ENCODE data around the gene PLEKHA7. TPM values are rescaled to one million over a fixed set of nuclear protein-coding genes. Genes with fewer than 3 reads are reported as not detected.
"Not testable (repeated sequence)": the region's sequence is repeated elsewhere in the genome, so short reads cannot be mapped to it uniquely, and the experiment has no call there.

The PLEKHA7 gene
- total and polyA plus RNA-seq, 4 donors, result 10.1 to 21.8 (median 13.4) TPM

DNA sequence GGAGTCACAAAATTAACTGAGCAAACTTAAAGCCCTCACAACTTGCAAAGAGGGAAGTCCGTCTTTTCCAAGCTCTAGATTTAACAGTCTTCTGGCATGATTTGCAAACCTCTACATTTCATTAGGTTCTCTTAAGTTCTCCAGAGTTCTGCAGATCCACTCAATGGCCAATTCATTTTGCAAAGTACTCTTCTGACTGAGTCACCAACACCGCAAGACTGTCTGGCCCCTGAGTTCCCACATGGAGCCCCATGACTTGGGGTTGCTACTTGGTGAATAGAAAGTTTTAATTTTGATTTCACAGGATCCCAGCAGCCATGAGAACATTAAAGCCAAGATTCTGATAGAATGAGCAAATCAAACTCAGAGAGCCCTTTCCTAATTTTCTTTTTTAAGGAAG, 134.5 kb downstream of the PLEKHA7 start:
- H3K9me3 ChIP-seq (ENCODE audit: control insufficient read depth, insufficient read depth, low read length), result no peaks in the 10 kb centered on the region
- no peaks in the 10 kb centered on the region for H3K27me3 ChIP-seq (ENCODE audit: control insufficient read depth, insufficient read depth, low read length)
- no peak for DNase-seq (ENCODE audit: low read depth in 4 of 6, low spot score in 6 of 6)
- H3K4me3 ChIP-seq (ENCODE audit: low read depth, low read length), result no peak overlapping the region
- peaks cover 7% of the 10 kb centered on the region for H3K4me1 ChIP-seq (ENCODE audit: control insufficient read depth, insufficient read depth, low read length)
- H3K27ac ChIP-seq (ENCODE audit: low read depth, low read length), result no peak overlapping the region
- 88% methylated on average over 1 of the region's 2 CpGs for WGBS (ENCODE audit: insufficient coverage)
- no peaks in the 10 kb centered on the region for H3K36me3 ChIP-seq (ENCODE audit: control insufficient read depth, insufficient read depth, low read length)

DNA sequence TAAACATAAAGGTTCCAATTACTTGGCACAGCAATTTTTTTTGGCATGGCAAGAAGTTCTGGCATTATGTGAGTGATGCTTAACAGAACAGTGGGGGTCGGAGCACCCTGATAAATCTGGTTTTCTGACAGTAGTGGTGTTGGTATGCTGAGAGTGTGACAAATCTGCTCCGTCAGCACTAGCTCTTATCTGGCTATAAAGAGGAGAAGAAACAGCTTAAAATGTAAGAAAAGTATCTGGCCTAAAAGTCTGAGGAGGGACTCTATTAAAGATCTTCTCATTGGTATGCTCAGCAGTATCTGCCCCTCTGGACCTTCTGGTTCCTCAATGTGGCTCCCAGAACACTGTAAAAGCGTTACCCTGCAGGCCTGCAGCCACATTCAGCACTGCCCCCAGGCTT, 137.4 kb downstream of the PLEKHA7 start:
- Histone ChIP-seq H3K4me1 (ENCODE audit: control insufficient read depth, insufficient read depth, low read length) (peaks cover 7% of the 10 kb centered on the region), H3K27me3 (ENCODE audit: control insufficient read depth, insufficient read depth, low read length) (no peaks in the 10 kb centered on the region), H3K36me3 (ENCODE audit: control insufficient read depth, insufficient read depth, low read length) (no peaks in the 10 kb centered on the region), H3K27ac (ENCODE audit: low read depth, low read length) (no peak overlapping the region), H3K4me3 (ENCODE audit: low read depth, low read length) (no peak overlapping the region), H3K9me3 (ENCODE audit: control insufficient read depth, insufficient read depth, low read length) (no peaks in the 10 kb centered on the region)
- no peak for DNase-seq (ENCODE audit: low read depth in 4 of 6, low spot score in 6 of 6)
- WGBS (ENCODE audit: insufficient coverage), result 61% methylated on average over 2 of the region's 3 CpGs

DNA sequence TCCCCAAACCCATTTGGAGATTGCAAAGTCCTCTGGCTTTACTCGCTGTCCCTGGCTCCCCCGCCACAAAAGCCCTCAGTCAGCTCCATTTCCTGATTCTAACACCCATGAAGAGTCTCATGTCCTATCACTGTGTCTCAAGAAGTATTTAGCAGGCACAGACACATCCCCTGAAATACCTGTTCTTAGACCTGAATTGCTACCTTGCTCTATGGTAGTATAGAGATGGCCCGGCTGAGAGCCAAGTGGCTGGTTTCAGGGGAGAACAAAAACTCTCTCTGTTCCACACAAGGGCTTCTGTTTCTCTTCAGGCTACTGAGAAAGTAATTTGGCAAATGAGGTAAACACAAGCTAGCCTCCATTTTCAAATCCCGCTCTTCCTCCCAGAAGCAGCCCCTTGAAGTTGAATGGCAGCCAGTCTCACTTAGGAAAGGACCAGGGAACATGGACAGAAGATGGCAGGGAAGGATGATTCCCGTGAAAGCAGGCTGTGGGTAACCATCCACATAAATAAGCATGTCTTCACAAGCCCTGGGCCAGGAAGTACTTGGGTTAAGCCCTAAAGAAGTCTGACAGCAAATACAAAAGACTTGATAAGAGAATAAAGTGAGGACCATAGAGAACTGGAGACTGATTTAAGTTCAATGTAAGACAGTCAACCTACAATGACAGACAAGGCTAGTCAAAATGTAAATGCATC, 138.0 kb downstream of the PLEKHA7 start:
- H3K4me1 ChIP-seq (ENCODE audit: control insufficient read depth, insufficient read depth, low read length), result peaks cover 4% of the 10 kb centered on the region
- no peaks in the 10 kb centered on the region for H3K27me3 ChIP-seq (ENCODE audit: control insufficient read depth, insufficient read depth, low read length)
- H3K36me3 ChIP-seq (ENCODE audit: control insufficient read depth, insufficient read depth, low read length), result no peaks in the 10 kb centered on the region
- H3K9me3 ChIP-seq (ENCODE audit: control insufficient read depth, insufficient read depth, low read length), result no peaks in the 10 kb centered on the region
- 85% methylated on average over 2 of the region's 5 CpGs for WGBS (ENCODE audit: insufficient coverage)
- H3K4me3 ChIP-seq (ENCODE audit: low read depth, low read length), result no peak overlapping the region
- DNase-seq (ENCODE audit: low read depth in 4 of 6, low spot score in 6 of 6), result no peak
- H3K27ac ChIP-seq (ENCODE audit: low read depth, low read length), result no peak overlapping the region

DNA sequence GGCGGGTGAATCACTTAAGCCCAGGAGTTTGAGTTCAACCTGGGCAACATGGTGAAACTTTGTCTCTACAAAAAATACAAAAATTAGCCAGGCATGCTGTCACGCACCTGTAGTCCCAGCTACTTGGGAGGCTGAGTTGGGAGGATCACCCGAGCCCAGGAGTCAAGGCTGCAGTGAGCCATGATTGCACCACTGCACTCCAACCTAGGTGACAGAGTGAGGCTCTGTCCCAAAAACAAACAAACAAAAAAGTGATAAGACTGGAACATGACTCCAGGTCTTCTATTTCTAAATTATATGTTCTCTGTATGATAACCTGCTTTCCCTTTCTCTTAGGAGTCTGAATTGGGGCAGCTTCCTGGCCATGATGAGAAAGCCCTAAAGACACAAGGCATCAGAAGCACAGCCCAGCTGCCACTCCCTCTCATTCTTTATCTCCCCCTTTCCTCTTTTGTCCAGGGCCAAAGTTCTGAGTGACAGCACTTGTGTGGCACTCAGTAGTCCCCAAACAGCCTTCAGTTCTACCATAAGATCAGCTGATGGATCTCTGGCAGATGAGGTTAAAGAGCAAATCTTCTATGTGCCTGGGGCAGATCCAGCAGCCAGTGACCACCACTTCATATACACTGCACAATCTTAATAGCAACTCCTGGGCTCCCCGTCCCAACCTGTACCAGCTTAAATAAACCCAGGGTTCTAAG, 139.8 kb downstream of the PLEKHA7 start:
- DNase-seq (ENCODE audit: low read depth in 4 of 6, low spot score in 6 of 6), result no peak
- no peak overlapping the region for H3K27ac ChIP-seq (ENCODE audit: low read depth, low read length)
- peaks cover 4% of the 10 kb centered on the region for H3K36me3 ChIP-seq (ENCODE audit: control insufficient read depth, insufficient read depth, low read length)
- no peaks in the 10 kb centered on the region for H3K9me3 ChIP-seq (ENCODE audit: control insufficient read depth, insufficient read depth, low read length)
- no CpG with 5 or more reads among the region's 4 CpGs for WGBS (ENCODE audit: insufficient coverage)
- peaks cover 2% of the 10 kb centered on the region for H3K4me1 ChIP-seq (ENCODE audit: control insufficient read depth, insufficient read depth, low read length)
- H3K27me3 ChIP-seq (ENCODE audit: control insufficient read depth, insufficient read depth, low read length), result no peaks in the 10 kb centered on the region
- H3K4me3 ChIP-seq (ENCODE audit: low read depth, low read length), result no peak overlapping the region

DNA sequence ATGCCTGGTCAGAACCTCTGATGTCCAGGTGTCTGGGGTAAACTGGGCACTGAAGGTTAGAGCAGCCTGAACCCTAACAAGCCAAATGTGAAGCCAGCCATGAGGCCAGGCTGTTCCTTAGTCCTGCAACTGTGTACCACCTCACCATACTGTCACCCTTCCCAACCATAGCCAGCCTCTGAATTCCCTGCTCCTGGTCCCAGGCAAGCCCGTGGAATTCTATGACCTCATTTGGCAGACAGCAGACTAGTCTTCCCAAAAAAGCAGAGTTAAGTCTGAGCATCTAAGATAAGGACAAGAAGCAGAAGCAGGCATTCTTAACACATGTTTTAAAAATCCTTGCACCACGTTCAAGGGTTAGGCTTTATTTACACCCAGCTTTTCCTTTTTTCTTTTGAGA, 140.9 kb downstream of the PLEKHA7 start:
- Histone ChIP-seq H3K4me3 (ENCODE audit: low read depth, low read length) (no peak overlapping the region), H3K36me3 (ENCODE audit: control insufficient read depth, insufficient read depth, low read length) (peaks cover 4% of the 10 kb centered on the region), H3K9me3 (ENCODE audit: control insufficient read depth, insufficient read depth, low read length) (no peaks in the 10 kb centered on the region), H3K4me1 (ENCODE audit: control insufficient read depth, insufficient read depth, low read length) (no peaks in the 10 kb centered on the region), H3K27ac (ENCODE audit: low read depth, low read length) (no peak overlapping the region), H3K27me3 (ENCODE audit: control insufficient read depth, insufficient read depth, low read length) (no peaks in the 10 kb centered on the region)
- 86% methylated on average over 1 of the region's 2 CpGs for WGBS (ENCODE audit: insufficient coverage)
- DNase-seq (ENCODE audit: low read depth in 4 of 6, low spot score in 6 of 6), result no peak

DNA sequence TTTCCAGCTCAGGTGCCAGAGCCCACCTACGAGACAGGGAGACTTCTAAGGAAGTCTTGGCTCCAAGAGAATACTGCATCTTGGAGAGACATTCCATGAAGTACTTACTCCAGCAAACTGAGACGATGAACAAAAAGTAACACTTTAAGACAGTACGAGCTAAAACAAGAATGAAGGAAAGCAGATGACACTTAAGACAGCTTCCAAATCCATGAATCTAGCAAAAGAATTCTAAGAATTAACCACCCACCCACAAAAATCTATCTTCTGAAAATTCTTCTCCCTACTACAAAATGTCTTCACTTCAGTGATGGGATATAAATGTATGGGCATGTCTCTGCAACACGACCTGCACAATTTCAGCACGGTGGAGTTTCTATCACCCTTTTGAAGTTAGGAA, 142.8 kb downstream of the PLEKHA7 start:
- no peaks in the 10 kb centered on the region for H3K9me3 ChIP-seq (ENCODE audit: control insufficient read depth, insufficient read depth, low read length)
- DNase-seq (ENCODE audit: low read depth in 4 of 6, low spot score in 6 of 6), result no peak
- no peak overlapping the region for H3K4me3 ChIP-seq (ENCODE audit: low read depth, low read length)
- H3K36me3 ChIP-seq (ENCODE audit: control insufficient read depth, insufficient read depth, low read length), result peaks cover 4% of the 10 kb centered on the region
- no peak overlapping the region for H3K27ac ChIP-seq (ENCODE audit: low read depth, low read length)
- 100% methylated on average over 1 of the region's 5 CpGs for WGBS (ENCODE audit: insufficient coverage)
- H3K27me3 ChIP-seq (ENCODE audit: control insufficient read depth, insufficient read depth, low read length), result no peaks in the 10 kb centered on the region
- H3K4me1 ChIP-seq (ENCODE audit: control insufficient read depth, insufficient read depth, low read length), result no peaks in the 10 kb centered on the region

DNA sequence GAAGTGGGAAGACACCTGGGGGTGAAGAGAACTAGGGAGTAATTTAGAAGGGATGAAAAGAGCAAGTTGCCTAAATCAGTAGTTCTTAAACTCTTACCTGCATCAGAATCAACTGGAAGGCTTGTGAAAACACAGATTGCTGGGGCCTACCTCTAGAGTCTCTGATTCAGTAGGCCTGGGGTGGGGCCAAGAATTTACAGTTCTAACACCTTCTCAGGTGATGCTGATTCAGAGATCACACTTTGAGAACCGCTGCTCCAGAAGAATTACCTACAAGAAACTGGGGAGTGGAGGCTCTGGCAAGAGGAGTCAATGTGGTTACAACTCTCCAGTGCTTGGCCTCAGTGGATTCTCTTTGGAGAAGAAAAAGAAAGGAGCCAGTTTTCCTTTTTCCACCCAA, 147.1 kb downstream of the PLEKHA7 start:
- no peak for DNase-seq (ENCODE audit: low read depth in 4 of 6, low spot score in 6 of 6)
- Histone ChIP-seq H3K27ac (ENCODE audit: low read depth, low read length) (no peak overlapping the region), H3K4me1 (ENCODE audit: control insufficient read depth, insufficient read depth, low read length) (peaks cover 10% of the 10 kb centered on the region), H3K36me3 (ENCODE audit: control insufficient read depth, insufficient read depth, low read length) (peaks cover 4% of the 10 kb centered on the region), H3K9me3 (ENCODE audit: control insufficient read depth, insufficient read depth, low read length) (no peaks in the 10 kb centered on the region), H3K27me3 (ENCODE audit: control insufficient read depth, insufficient read depth, low read length) (no peaks in the 10 kb centered on the region), H3K4me3 (ENCODE audit: low read depth, low read length) (no peak overlapping the region)
- WGBS (ENCODE audit: insufficient coverage), result no CpG with 5 or more reads among the region's 1 CpG

DNA sequence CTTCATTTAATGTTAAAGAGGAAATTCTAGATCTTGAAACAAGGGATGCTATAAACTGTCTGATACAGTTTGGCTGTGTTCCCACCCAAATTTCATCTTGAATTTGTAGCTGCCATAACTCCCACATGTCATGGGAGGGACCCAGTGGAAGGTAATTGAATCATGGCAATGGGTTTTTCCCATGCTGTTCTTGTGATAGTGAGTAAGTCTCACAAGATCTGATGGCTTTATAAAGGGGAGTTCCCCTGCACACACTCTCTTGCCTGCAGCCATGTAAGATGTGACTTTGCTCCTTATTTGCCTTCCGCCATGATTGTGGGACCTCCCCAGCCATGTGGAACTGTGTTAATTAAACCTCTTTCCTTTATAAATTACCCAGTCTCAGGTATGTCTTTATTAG, 149.8 kb downstream of the PLEKHA7 start:
- not testable (repeated sequence) for H3K27me3 ChIP-seq (ENCODE audit: control insufficient read depth, insufficient read depth, low read length); H3K36me3 ChIP-seq (ENCODE audit: control insufficient read depth, insufficient read depth, low read length); H3K4me1 ChIP-seq (ENCODE audit: control insufficient read depth, insufficient read depth, low read length); H3K9me3 ChIP-seq (ENCODE audit: control insufficient read depth, insufficient read depth, low read length); DNase-seq (ENCODE audit: low read depth in 4 of 6, low spot score in 6 of 6); H3K27ac ChIP-seq (ENCODE audit: low read depth, low read length); H3K4me3 ChIP-seq (ENCODE audit: low read depth, low read length)
- WGBS (ENCODE audit: insufficient coverage), result no CpG with 5 or more reads among the region's 1 CpG

DNA sequence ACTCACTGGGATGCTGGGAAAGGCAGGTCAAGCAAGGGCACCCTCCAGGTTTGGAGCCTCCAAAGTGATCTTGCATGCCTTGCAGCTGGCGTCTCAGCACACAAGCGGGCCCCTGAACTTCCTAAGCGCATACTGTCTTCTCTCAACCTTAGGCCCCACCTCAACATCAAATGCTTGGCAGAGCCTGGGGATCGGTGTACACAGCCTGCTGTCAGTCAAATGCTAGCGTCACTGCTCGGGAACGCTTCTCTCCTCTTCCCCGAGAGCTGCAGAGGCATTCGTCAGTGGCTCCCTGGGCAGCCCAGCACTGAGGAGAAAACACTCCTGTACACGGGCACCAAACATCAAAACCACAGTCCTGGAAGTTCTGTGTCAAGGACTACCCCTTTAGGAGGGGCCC, 150.8 kb downstream of the PLEKHA7 start:
- 60% methylated on average over 9 of the region's 10 CpGs for WGBS (ENCODE audit: insufficient coverage)
- Histone ChIP-seq H3K36me3 (ENCODE audit: control insufficient read depth, insufficient read depth, low read length) (no peaks in the 10 kb centered on the region), H3K27ac (ENCODE audit: low read depth, low read length) (no peak overlapping the region), H3K4me1 (ENCODE audit: control insufficient read depth, insufficient read depth, low read length) (peaks cover 10% of the 10 kb centered on the region), H3K9me3 (ENCODE audit: control insufficient read depth, insufficient read depth, low read length) (no peaks in the 10 kb centered on the region), H3K27me3 (ENCODE audit: control insufficient read depth, insufficient read depth, low read length) (no peaks in the 10 kb centered on the region), H3K4me3 (ENCODE audit: low read depth, low read length) (no peak overlapping the region)
- no peak for DNase-seq (ENCODE audit: low read depth in 4 of 6, low spot score in 6 of 6)

DNA sequence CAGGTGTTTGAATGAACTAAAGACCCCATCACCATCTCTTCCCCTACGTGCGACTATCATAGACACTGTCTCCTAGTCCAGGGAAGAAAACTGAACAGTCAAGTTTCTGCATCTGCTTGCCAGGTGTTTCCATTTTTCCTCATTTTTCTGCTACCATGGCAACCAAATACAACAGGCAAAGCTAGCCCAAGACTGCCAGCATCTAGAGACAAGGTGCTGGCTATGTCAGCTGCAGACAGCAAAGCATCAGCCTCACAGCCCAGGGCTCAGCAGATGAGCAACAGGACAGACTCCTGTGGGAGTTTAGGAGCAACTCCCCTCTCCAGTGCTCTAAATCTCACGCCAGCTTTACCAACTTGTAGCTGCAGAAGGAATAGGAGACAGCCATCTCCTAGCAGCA, 151.5 kb downstream of the PLEKHA7 start:
- Histone ChIP-seq H3K4me1 (ENCODE audit: control insufficient read depth, insufficient read depth, low read length) (peaks cover 10% of the 10 kb centered on the region), H3K27ac (ENCODE audit: low read depth, low read length) (no peak overlapping the region), H3K36me3 (ENCODE audit: control insufficient read depth, insufficient read depth, low read length) (no peaks in the 10 kb centered on the region), H3K27me3 (ENCODE audit: control insufficient read depth, insufficient read depth, low read length) (no peaks in the 10 kb centered on the region), H3K9me3 (ENCODE audit: control insufficient read depth, insufficient read depth, low read length) (no peaks in the 10 kb centered on the region), H3K4me3 (ENCODE audit: low read depth, low read length) (no peak overlapping the region)
- DNase-seq (ENCODE audit: low read depth in 4 of 6, low spot score in 6 of 6), result peak in 2 of 6 donors; percentile 38 to 65
- 44% methylated on average over 3 of the region's 3 CpGs for WGBS (ENCODE audit: insufficient coverage)
